ENCODE measurements around the gene PTPRK.

The PTPRK gene

DNA sequence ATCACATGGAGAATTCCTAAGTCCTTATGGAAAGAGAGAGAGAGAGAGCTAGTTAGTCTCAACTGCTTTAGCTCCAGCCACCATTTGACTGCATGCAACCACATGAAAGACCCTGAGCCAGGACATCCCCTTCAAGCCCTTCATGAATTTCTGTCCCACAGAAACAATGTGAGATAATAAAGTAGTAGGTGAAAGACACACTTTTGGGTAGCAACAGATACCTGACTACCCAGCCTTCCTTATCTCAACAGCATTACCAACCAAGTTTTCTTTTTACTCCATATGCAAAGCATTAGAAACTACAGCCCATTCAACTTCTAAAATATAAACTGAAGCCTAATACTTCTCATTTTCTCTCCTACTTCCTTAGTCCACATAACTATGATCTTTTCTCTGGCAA is 596.4 kb downstream of the PTPRK start:
- Histone ChIP-seq H3K9ac (ENCODE audit: low read length) (no peak overlapping the region), H3K27me3 (ENCODE audit: control insufficient read depth, insufficient read depth, low read length) (no peaks in the 10 kb centered on the region), H3K36me3 (ENCODE audit: control insufficient read depth, insufficient read depth, low read length) (no peaks in the 10 kb centered on the region), H3K4me3 (ENCODE audit: low read length) (no peak overlapping the region), H3K4me1 (ENCODE audit: control insufficient read depth, insufficient read depth, low read length) (no peaks in the 10 kb centered on the region), H3K27ac (ENCODE audit: low read depth, low read length) (no peak overlapping the region)

DNA sequence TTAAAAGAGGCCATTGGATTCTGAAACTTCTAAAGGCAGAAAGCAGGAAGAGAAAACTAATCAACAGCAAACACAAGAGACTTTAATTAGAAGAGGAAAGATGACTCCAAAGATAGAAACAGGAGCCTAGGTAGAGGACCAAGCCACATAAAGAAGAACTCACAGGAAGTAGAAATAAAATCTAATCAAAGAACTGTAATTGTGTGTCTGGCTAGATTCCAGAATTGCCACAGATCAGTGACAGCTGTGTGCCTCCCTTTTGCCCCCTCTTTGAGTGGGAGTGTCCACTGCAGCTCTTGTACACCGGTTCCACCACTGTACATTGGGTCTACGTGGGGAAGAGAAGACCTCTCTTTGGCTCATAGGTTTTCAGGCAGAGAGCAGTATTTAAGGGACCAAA is 597.3 kb downstream of the PTPRK start:
- Histone ChIP-seq H3K27me3 (ENCODE audit: control insufficient read depth, insufficient read depth, low read length) (no peaks in the 10 kb centered on the region), H3K36me3 (ENCODE audit: control insufficient read depth, insufficient read depth, low read length) (no peaks in the 10 kb centered on the region), H3K4me3 (ENCODE audit: low read length) (no peak overlapping the region), H3K27ac (ENCODE audit: low read depth, low read length) (no peak overlapping the region), H3K4me1 (ENCODE audit: control insufficient read depth, insufficient read depth, low read length) (no peaks in the 10 kb centered on the region), H3K9ac (ENCODE audit: low read length) (no peak overlapping the region)

DNA sequence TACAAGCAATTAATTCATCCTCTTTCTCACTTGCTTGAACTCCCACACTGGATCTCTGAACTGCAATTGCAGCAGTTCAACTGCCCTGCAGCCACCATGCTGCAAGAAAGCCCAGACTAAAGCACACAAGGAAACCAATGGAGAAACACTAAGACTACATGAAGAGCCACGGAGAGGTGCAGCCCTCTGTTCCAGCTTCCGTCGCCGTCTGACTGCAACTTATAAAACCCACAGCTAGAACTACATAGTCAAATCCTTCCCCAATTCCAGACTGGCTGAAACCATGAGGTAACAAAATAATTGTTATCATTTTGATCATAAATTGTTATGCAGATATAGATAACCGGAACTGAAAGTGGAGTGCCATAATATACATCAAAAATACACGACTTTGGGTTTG is 598.4 kb downstream of the PTPRK start:
- Histone ChIP-seq H3K27ac (ENCODE audit: low read depth, low read length) (no peak overlapping the region), H3K4me3 (ENCODE audit: low read length) (no peak overlapping the region), H3K36me3 (ENCODE audit: control insufficient read depth, insufficient read depth, low read length) (no peaks in the 10 kb centered on the region), H3K9ac (ENCODE audit: low read length) (no peak overlapping the region), H3K27me3 (ENCODE audit: control insufficient read depth, insufficient read depth, low read length) (no peaks in the 10 kb centered on the region), H3K4me1 (ENCODE audit: control insufficient read depth, insufficient read depth, low read length) (no peaks in the 10 kb centered on the region)

DNA sequence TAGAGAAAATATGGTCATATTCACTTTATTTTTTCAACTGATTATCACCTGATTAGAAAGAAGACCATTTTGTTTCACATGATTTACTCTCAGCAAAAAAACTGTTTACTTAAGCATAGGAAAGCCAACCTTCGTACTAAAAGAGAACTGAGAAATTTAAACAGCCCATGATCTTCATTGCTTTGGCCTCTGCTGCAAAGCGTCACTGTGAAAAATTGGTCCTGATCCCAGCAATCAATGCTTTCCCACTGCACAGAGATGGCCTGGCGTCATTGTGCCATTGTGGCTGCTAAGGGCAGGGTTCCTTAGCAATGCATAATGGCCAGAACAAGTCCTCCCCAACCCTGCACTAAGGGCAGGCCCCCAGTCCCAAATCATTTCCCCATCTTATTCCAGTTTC is 599.6 kb downstream of the PTPRK start:
- Histone ChIP-seq H3K36me3 (ENCODE audit: control insufficient read depth, insufficient read depth, low read length) (no peaks in the 10 kb centered on the region), H3K9ac (ENCODE audit: low read length) (no peak overlapping the region), H3K4me3 (ENCODE audit: low read length) (no peak overlapping the region), H3K27me3 (ENCODE audit: control insufficient read depth, insufficient read depth, low read length) (no peaks in the 10 kb centered on the region), H3K27ac (ENCODE audit: low read depth, low read length) (no peak overlapping the region), H3K4me1 (ENCODE audit: control insufficient read depth, insufficient read depth, low read length) (no peaks in the 10 kb centered on the region)
